Esophagus squamous epithelium (tissue), 4 donors: Measurements from ENCODE around the gene ACSF3.

Experiments used
- CTCF ChIP-seq, 6 experiments: fragments of 450-650 bp in 4 of 6; fragments of 200-600 bp in 2 of 6; sonication (generic) in 2 of 6; IDR thresholded peaks; one replicate each; pipeline ENCODE4 v1.5.1; 2016 to 2019; ENCODE audit warnings: antibody characterized with exemption in 6 of 6, mild to moderate bottlenecking in 4 of 6, moderate library complexity in 4 of 6
- POLR2A ChIP-seq, 4 donors: fragments of 450-650 bp; IDR thresholded peaks; one replicate each; pipeline ENCODE4 v1.6.1; 2017; ENCODE audit warnings: antibody characterized with exemption in 4 of 4, mild to moderate bottlenecking in 4 of 4, moderate library complexity in 3 of 4

- TF ChIP-seq CTCF (IDR thresholded peaks at IDR 0.05) (no peak), POLR2A (IDR thresholded peaks at IDR 0.05) (no peak)
Measured at GRCh38 chr16:89058812-89059211, 34.8 kb upstream of the ACSF3 start.
